ENCODE measurements around the gene CMTM1. TPM values are rescaled to one million over a fixed set of nuclear protein-coding genes. Genes with fewer than 3 reads are reported as not detected.
A peak's percentile ranks its signal among the peaks of the same experiment; 100 is the strongest.

CMTM1 gene
- total and polyA plus RNA-seq, 2 experiments from 2014 or later: 2.0 to 2.6 TPM

DNA sequence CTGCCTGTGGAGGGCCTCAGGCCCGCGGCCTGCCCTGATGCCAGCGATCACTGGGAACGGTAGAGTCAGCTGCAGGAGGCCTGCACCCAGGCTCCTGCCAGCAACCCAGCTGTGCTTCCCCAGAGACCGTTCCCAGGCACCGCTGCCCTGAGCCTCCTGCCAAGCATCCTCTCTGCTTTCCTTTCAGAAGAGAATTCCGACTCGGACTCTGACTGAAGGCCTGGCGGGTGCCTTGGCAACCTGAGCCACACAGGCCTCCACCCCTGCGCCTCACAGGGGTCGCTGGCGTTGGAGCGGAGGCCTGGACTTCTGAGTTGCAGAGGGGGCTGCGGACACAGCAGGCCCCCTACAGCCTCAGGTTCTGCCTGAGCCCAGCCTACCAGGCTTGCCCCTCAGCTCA lies 46.2 kb downstream of the CMTM1 start:
- H3K27me3 ChIP-seq: no peaks in the 10 kb centered on the region
- H3K4me3 ChIP-seq: no peak overlapping the region
- no peak for DNase-seq (ENCODE audit: low read depth in 1 of 2, low spot score in 1 of 2)
- no peaks in the 10 kb centered on the region for H3K9me3 ChIP-seq (ENCODE audit: low read depth)
- H3K27ac ChIP-seq: no peak overlapping the region
- peaks cover 32% of the 10 kb centered on the region for H3K36me3 ChIP-seq
- TF ChIP-seq, protein P1, sequence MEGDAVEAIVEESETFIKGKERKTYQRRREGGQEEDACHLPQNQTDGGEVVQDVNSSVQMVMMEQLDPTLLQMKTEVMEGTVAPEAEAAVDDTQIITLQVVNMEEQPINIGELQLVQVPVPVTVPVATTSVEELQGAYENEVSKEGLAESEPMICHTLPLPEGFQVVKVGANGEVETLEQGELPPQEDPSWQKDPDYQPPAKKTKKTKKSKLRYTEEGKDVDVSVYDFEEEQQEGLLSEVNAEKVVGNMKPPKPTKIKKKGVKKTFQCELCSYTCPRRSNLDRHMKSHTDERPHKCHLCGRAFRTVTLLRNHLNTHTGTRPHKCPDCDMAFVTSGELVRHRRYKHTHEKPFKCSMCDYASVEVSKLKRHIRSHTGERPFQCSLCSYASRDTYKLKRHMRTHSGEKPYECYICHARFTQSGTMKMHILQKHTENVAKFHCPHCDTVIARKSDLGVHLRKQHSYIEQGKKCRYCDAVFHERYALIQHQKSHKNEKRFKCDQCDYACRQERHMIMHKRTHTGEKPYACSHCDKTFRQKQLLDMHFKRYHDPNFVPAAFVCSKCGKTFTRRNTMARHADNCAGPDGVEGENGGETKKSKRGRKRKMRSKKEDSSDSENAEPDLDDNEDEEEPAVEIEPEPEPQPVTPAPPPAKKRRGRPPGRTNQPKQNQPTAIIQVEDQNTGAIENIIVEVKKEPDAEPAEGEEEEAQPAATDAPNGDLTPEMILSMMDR (IDR thresholded peaks at IDR 0.05; ENCODE audit: low read depth, low read length): no peak
- peaks cover 14% of the 10 kb centered on the region for H3K4me1 ChIP-seq (ENCODE audit: low read depth)

DNA sequence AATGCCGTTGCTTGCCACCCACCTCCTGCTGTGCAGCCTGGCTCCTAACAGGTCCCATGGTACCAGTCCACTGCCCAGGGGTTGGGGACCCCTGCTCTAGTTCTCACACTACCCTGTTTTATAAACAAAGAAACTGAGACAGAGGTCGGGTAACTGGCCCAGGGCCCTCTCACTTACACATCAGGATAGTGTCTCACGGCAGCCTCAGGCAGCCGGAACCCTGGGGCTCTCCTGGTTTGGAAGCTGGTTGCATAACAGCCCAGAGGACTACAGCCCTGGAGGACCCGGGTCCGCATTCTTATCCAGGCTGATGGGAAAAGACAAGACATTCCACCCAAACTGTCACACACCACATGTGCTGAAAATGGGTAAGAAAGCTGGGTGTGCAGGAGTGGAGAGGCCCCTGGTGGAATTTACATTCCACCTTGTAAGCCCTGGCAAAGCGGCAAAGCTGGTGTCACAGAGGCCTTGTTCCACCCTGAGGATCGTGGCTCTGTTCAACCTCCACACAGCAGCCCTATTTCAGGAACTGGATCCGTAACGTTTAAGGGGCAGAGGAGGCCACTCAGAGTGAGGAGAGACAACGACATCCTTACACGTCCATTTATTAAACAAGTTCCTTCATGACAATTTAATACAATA lies 48.0 kb downstream of the CMTM1 start:
- H3K36me3 ChIP-seq: peaks cover 32% of the 10 kb centered on the region

DNA sequence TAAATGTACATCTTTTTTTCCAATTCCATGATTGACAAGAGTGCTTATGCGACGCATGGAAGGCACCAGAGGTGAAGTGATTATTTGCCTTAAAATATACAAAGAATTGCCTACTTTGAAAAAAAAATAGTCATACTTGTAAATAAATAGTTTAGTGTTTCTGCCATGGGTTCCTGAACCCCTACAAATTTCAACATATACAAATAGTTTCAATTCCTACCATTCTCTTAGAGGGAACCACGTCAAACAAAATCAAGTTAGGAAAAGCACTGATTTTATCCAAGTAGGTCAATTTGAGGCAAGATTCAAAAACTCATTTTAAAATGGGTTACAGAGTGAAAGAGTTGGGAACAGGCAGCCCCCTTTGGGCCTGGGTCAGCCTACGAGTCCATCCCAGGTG lies 49.9 kb downstream of the CMTM1 start:
- peaks cover 17% of the 10 kb centered on the region for H3K36me3 ChIP-seq

More for the DNA sequence above, 48.0 kb downstream of the CMTM1 start:
- TF ChIP-seq, protein P1 (IDR thresholded peaks at IDR 0.05; ENCODE audit: low read depth, low read length): no peak
- no peak overlapping the region for H3K4me3 ChIP-seq
- no peaks in the 10 kb centered on the region for H3K27me3 ChIP-seq
- H3K27ac ChIP-seq: no peak overlapping the region
- H3K9me3 ChIP-seq (ENCODE audit: low read depth): no peaks in the 10 kb centered on the region
- H3K4me1 ChIP-seq (ENCODE audit: low read depth): peaks cover 33% of the 10 kb centered on the region
- DNase-seq (ENCODE audit: low read depth in 1 of 2, low spot score in 1 of 2): no peak

DNA sequence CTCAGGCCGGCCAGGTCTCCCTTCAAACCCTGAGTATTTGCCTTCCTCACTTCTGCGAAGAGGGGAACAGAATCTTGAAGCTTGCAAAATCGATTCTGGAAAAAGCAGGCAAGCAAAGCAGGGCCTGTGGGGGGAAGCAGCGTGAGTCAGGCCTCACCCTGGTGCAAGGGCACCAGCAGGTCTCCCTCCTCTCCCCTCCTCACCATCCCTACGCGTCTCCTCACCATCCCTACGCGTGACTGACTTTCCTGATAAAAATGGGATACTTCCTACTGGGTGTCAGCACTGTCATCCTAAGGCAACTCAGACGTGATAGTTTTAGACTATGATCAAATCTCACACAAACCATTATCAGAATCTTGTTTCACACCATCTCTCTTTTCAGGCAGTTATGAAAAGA lies 50.4 kb downstream of the CMTM1 start:
- Histone ChIP-seq H3K27ac (no peak overlapping the region), H3K36me3 (peaks cover 16% of the 10 kb centered on the region), H3K4me3 (no peak overlapping the region), H3K27me3 (no peaks in the 10 kb centered on the region), H3K4me1 (ENCODE audit: low read depth) (peaks cover 56% of the 10 kb centered on the region), H3K9me3 (ENCODE audit: low read depth) (no peaks in the 10 kb centered on the region)
- TF ChIP-seq, protein P1 (IDR thresholded peaks at IDR 0.05; ENCODE audit: low read depth, low read length): no peak
- peak in 1 of 2 donors; percentile 44 for DNase-seq (ENCODE audit: low read depth in 1 of 2, low spot score in 1 of 2)

More for the DNA sequence above, 49.9 kb downstream of the CMTM1 start:
- TF ChIP-seq, protein P1 (IDR thresholded peaks at IDR 0.05; ENCODE audit: low read depth, low read length): no peak
- Histone ChIP-seq H3K4me1 (ENCODE audit: low read depth) (peaks cover 52% of the 10 kb centered on the region), H3K27me3 (no peaks in the 10 kb centered on the region), H3K4me3 (no peak overlapping the region), H3K9me3 (ENCODE audit: low read depth) (no peaks in the 10 kb centered on the region), H3K27ac (no peak overlapping the region)
- DNase-seq (ENCODE audit: low read depth in 1 of 2, low spot score in 1 of 2): peak in 1 of 2 donors; percentile 22

DNA sequence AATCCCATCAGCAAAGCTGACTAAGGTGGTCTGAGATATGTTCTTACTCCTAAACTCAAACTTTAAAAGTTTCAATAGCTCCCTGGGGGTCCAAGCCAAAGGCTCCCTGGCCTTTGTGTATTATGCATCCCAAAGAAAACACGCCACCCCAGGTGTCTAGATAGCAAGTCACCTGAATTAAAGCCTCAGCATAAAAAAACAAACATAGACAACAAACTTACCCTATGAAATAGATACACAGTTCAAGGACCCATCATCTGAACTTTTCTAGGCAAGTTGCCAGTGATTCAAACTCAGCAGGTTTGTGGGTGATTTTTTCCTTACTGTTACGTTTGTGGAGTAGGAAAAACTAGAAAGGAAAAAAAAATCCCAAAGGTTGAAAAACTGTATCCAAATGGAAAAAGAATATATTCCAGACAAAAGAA lies 50.8 kb downstream of the CMTM1 start:
- Histone ChIP-seq H3K27ac (peak overlapping the region; percentile 81), H3K27me3 (no peaks in the 10 kb centered on the region), H3K9me3 (ENCODE audit: low read depth) (no peaks in the 10 kb centered on the region), H3K4me3 (no peak overlapping the region), H3K4me1 (ENCODE audit: low read depth) (peaks cover 60% of the 10 kb centered on the region), H3K36me3 (peaks cover 16% of the 10 kb centered on the region)
- TF ChIP-seq, protein P1 (IDR thresholded peaks at IDR 0.05; ENCODE audit: low read depth, low read length): no peak
- peak in 1 of 2 donors; percentile 17 for DNase-seq (ENCODE audit: low read depth in 1 of 2, low spot score in 1 of 2)

Measured in cardiac muscle cell (in vitro differentiated cells and primary cell).